Measurements from ENCODE around the gene NACC1.
"Not testable (repeated sequence)": the region's sequence is repeated elsewhere in the genome, so short reads cannot be mapped to it uniquely, and the experiment has no call there.

The NACC1 gene

DNA sequence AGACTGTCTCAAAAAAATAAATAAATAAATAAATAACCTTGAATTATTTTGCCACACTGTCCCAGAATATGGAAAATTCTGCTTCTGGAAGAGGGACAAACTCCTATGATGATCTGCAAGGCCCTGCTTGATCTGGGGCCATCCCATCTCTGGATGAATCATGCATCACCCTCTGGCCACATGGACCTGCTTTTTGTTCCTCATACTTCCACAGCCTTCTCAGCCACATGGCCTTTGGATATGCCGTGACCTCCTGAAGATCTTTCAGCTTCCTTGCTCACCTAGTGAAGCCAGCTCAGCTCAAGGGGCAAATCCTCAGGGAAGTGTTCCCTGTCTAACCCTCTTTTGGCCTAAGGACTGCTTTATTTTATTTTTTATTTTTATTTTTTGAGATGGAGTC, 42.5 kb downstream of the NACC1 start:
- in situ Hi-C loops (cut with MboI; ENCODE audit: low sequenced_read_pairs), result no loop called here

DNA sequence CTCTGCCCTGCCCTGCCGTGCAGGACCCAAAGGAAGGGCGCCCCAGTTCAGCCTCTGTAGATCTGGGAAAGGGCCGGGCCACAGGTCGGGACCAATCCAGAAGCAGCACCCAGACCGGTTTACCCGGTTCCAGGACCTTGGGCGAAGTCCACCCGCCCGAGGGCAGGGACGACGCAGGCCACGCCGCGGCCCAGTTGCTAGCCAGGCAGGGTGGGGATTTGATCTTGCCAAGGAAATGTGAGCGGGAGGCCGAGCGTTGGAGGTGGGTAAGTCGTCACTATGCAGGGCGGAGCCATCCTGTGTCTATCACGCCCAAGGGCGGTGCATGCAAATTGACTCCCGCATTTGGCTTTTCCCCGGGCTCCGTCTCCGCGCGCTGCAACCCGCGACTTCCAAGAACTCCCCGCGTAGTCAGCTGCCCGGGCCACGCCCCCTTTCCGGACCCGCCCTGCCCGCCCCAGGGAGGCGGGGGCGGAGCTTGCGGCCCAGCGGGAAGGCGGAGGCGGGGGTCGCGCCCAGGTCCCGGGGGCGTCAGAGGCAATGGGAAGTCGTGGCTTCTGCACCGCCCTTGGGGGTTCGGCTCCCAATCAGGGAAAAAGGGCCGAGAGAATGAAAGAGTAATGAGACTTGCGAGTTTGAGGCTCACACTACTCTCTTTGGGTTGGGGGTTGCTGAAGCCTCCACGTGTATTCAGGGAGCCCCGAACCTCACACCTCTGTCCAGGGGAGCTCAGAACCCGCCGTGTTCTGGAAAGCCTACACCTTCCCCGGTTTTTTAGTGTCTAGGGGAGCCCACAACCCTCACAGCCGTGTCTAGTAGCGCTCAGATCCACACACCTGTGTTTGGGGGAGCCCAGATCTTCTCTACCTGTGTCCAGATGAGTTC, 44.9 kb downstream of the NACC1 start:
- in situ Hi-C loops (cut with MboI; ENCODE audit: low sequenced_read_pairs), result no loop called here

DNA sequence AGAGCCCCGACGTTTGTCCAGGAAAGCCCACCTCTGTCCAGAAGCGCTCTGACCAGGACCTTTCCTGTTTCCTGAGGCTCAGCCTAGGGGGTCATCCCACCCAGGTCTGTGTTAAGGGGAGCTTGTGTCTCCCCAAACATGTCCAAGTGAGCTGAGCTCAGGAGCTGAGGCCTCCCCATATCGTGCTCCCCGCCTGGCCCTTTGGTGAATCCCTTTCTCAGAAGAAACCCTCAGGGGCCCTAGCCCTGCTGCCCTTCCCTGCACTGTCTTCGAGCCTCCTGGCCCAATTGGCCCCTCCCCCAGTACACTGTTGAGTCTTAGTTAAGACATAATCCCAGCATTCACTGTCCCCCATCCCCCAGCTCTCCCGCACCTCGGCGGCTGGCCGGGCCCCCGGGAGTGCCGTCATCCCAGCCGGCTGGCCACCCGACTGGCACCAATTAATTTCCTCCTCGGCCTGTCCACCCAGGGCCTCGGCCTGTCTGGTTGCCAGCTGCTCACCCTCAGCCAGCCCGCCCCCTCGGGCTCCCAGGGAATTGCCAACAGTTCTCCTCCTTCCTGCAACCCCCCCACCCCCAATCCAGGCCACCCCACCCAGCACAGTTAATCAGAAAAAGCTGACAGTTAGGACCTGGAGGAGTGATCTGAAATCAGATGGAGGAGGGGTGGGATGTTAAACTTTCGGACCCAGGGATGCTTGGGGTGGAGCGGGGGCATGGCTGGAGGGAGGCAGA, 45.7 kb downstream of the NACC1 start:
- in situ Hi-C loops (cut with MboI; ENCODE audit: low sequenced_read_pairs), result no loop called here

DNA sequence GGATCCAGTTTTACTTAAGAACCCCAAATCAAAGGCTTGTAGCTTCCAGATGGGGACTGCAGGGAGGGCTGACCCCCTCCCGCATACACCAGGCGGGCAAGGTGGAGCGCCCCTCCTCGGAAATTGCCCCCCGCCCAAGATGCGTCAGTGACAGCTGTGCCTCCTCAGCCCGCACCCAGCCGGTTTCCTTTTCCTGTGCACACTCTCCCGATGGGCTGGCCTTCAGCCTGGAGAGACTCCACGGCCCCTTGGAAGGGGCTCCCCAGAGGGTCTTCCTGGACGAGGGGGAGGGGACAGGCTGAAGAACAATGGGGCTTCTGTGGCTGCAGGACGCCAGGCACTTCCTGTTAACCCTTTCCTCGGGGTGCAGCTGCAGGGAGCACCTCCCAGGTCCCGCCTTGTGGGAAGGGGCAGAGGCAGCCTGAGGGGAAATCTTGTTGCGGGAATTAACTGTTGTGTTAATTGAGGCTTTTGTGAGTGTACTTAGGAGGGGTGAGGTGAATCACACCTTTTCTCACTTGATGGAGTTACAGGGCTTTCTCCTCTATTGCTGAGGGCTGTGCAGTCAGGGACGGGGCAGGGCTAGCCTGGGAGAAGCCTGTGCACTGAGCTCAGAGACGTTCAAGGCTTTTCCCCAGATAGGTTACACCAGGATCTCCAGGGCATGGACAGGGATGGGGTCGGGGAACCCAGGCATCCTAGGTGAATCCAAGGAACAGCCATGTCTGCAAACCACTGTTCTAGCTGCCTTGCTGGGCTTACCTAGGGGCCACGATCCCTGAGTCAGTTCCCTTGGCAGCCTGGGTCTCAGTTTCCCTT, 46.5 kb downstream of the NACC1 start:
- in situ Hi-C loops (cut with MboI; ENCODE audit: low sequenced_read_pairs), result no loop called here

DNA sequence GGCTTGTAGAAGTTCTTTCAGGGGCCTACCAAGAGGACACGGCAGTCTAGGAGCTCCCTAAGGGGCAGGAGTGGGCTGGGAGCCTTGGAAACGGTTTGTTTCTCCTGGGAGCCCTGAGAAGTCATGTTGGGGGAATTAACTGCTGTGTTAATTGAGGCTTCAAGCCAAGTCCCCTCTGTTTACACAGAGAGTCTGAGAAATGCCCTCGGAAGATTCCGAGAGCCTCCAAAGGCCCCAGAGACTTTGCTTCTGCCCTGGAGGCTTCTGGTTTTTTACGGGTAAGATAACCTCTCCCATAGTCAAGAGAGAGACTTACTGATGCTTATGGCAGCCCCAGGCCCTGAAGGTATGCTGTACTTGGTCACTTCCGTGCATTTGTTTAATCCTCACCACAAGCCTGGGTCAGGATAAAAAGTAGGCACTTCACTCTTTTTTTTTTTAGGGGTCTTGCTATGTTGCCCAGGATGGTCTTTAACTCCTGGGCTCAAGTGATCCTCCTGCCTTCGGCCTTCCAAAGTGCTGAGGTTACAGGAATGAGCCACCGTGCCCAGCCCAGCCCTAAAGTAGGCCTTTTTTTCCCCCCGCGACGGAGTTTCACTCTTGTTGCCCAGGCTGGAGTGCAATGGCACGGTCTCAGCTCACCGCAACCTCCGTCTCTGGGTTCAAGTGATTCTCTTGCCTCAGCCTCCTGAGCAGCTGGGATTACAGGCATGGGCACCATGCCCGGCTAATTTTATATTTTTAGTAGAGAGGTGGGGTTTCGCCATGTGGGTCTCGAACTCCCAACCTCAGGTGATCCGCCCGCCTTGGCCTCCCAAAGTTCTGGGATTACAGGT, 47.3 kb downstream of the NACC1 start:
- in situ Hi-C loops (cut with MboI; ENCODE audit: low sequenced_read_pairs), result no loop called here

DNA sequence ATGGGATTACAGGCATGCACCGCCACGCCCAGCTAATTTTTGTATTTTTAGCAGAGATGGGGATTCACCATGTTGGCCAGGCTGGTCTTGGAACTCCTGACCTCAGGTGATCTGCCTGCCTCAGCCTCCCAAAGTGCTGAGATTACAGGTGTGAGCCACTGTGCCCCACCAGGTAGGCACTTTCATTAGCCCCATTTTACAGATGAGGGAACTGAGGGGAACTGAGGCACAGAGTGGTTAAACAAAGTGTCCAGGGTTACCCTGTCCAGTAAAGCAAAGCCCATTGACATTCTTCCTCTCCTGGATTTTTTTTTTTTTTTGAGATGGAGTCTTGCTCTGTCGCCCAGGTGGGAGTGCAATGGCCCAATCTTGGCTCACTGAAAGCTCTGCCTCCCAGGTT, 48.1 kb downstream of the NACC1 start:
- in situ Hi-C loops (cut with MboI; ENCODE audit: low sequenced_read_pairs), result not testable (repeated sequence)

DNA sequence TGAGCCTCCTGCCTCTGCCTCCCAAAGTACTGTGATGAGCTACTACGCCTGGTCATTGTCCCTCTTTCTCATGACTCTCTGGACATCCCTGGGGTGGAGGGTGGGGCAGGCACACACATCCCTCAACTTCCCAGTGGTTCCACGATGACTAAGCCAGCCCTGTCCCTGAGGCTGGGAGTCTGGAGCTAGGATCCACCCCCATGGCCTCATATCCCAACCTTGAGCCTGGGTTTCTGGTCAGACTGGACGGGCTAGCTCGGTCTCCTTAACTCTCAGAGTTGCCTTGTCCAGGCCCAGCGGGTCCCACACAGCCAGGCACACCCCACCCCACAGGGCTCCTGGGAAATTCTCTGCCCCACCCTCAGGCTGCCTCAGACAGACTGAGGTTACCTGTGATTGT, 51.7 kb downstream of the NACC1 start:
- in situ Hi-C loops (cut with MboI; ENCODE audit: low sequenced_read_pairs), result no loop called here

DNA sequence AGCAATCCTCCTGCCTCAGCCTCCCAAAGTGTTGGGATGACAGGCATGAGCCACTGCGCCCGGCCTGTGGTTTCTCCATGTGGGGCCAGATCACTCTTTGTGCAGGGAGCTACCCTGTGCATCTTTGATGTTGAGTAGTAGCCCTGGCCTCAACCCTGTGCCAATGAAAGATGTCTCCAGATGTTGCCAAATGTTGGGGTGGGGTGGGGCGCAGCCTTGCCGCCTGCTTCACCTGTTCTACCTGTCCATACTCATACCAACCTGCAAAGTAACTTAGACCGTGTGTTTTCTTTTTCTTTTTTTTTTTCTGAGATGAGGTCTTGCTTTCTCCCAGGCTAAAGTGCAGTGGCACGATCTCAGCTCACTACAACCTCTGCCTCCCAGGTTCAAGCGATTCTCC, 53.1 kb downstream of the NACC1 start:
- in situ Hi-C loops (cut with MboI; ENCODE audit: low sequenced_read_pairs), result no loop called here

DNA sequence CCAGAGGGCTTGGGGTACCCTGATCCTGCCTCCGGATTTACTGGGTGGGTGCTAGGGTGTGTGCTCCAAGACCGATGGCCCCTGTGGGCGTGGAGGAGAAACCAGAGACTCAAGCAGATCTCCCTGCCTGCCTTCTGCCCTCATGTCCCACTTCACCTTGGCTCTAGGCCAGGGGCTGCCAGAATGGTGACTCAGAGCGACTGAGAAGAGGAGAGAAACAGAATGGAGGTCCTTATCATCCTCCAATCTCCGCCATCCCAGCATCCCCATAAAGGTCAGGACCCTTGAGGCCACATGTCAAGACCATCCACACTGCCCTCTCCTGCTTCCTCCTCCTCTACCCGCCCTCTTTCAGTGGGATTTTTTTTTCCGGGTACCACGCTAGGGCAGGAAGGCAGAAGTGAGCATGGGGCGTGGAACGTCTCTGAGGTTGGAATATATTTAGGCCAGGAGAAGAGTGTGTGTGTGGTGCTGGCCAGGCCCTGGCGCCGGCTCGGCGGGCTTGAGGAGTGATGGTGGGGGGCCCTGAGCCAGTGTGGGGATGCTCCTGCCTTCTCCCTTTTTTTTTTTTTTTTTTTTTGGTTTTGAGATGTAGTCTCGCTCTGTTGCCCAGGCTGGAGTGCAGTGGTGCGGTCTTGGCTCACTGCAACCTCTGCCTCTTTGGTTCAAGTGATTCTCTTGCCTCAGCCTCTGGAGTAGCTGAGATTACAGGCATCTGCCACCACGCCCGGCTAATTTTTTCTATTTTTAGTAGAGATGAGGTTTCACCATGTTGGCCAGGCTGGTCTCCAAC, 54.5 kb downstream of the NACC1 start:
- in situ Hi-C loops (cut with MboI; ENCODE audit: low sequenced_read_pairs), result no loop called here

DNA sequence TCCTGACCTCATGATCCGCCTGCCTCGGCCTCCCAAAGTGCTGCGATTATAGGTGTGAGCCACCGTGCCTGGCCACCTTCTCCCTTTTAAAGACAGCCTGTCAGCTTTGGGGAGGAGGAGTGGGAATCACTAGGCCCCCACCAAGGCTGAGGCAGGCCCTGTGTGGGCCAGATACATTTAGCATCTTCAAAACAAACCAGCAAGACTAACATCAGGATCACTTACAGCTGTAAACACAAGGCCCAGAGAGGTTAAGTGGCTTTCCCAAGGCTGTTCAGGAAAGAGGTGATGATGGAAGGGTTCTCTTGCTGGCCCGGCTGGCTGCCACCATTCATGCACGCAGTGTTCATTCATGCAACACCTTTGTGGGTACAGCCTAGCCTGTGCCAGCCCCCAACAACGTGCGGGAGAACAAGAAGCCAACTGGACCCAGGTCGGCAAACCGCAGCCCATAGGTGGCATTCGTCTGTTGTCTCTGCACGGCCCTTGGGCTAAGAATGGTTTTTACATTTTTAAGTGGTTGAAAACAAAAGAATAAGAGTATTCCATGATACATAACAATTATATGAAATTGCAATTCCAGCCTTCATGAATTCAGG, 55.2 kb downstream of the NACC1 start:
- in situ Hi-C loops (cut with MboI; ENCODE audit: low sequenced_read_pairs), result no loop called here

DNA sequence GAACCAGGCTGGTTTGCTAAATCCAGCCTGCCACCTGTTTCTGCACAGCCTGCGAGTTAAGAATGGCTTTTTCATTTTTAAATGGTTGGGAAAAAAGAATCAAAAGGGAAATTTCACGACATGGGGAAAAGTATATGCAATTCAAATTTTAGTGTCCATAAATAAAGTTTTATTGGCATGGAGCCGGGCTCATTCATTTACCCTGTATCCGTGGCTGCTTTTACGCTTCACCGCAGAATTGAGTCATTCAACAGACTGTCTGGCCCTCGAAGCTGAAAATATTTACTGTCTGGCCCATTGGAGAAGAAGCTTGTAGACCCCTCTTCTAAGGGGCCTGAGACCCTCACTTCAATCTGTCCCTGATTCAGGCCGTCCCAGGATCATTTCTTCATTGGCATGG, 58.3 kb downstream of the NACC1 start:
- in situ Hi-C loops (cut with MboI; ENCODE audit: low sequenced_read_pairs), result no loop called here

DNA sequence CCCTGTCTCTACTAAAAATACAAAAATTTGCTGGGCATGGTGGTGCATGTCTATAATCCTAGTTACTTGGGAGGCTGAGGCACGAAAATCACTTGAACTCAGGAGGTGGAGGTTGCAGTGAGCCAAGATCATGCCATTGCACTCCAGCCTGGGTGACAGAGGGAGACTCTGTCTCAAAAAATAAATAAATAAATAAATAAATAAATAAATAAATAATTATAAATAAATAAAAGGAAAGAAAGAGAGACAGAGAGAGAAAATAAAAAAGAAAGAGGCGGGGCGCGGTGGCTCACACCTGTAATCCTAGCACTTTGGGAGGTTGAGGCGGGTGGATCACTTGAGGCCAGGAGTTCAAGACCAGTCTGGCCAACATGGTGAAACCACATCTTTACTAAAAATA, 59.5 kb downstream of the NACC1 start:
- in situ Hi-C loops (cut with MboI; ENCODE audit: low sequenced_read_pairs), result not testable (repeated sequence)

DNA sequence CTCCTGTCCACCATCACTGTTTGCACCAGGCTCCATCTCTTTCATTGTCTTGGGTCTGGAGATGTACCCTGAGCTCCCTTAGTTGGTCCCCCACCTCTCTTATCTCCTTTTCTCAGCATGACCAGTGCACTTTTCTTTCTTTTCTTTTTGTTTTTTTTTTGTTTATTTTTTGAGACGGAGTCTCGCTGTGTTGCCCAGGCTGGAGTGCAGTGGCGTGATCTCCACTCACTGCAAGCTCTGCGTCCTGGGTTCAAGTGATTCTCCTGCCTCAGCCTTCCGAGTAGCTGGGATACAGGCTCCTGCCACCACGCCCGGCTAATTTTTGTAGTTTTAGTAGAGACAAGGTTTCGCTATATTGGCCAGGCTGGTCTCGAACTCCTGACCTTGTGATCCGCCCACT, 60.2 kb downstream of the NACC1 start:
- in situ Hi-C loops (cut with MboI; ENCODE audit: low sequenced_read_pairs), result not testable (repeated sequence)

DNA sequence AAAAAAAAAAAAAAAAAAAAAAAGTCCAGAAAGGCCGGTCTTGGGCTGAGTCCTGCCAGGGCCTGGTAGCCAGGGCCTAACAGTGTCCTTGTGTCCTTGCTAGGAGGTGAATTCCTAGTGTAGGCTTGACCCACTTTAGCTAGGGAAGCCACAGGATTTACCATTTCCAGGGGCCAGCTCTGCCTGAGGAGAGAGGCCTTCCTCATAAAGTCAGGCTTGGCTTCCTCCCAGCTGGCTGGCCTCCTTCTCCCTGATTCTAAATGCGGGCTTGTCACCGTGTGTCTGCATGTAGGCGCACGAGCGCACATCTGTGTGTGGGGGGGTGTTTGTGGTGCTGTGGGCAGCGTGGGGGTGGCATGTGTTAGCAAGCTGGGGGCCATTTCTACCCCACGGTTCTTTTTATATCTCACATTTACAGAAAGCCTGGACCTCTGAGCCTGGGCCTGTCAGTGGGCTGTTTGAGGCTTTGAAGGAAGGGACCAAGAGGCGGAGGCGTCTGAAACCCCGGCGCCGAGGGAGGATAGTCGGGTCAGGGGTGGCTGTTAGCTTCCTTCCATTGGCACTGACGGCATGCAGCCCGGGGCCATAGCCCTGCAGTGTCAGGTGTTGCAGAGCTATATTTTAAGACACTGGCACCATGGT, 63.8 kb downstream of the NACC1 start:
- in situ Hi-C loops (cut with MboI; ENCODE audit: low sequenced_read_pairs), result no loop called here

DNA sequence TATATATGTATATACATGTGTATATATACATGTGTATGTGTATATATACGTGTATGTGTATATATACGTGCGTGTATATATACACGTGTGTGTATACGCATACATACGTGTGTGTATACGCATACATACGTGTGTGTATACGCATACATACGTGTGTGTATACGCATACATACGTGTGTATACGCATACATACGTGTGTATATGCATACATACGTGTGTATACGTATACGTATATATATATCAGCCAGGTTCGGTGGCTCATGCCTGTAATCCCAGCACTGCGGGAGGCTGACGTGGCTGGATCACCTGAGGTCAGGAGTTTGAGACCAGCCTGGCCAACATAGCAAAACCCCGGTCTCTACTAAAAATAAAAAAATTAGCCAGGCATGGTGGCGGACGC, 66.9 kb downstream of the NACC1 start:
- in situ Hi-C loops (cut with MboI; ENCODE audit: low sequenced_read_pairs), result not testable (repeated sequence)

DNA sequence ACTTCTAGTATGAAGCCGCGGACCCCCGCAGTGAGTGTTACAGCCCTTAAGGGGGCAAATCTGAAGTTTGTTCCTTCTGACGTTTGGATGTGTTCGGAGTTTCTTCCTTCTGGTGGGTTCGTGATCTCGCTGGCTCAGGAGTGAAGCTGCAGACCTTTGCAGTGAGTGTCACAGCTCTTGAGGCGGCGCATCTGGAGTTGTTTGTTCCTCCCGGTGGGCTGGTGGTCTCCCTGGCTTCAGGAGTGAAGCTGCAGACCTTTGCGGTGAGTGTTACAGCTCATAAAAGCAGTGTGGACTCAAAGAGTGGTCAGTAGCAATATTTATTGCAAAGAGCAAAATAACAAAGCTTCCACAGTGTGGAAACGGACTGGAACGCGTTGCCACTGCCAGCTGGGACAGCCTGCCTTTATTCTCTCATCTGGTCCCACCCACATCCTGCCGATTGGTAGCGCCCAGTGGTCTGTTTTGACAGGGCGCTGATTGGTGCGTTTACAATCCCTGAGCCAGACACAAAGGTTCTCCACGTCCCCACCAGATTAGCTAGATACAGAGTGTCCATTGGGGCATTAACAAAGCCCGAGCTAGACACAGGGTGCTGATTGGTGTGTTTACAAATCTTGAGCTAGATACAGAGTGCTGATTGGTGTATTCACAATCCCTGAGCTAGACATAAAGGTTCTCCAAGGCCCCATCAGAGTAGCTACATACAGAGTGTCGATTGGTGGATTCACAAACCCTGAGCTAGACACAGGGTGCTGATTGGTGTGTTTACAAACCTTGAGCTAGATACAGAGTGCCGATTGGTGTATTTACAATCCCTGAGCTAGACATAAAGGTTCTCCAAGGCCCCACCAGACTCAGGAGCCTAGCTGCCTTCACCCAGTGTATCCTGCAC, 67.9 kb downstream of the NACC1 start:
- in situ Hi-C loops (cut with MboI; ENCODE audit: low sequenced_read_pairs), result not testable (repeated sequence)

DNA sequence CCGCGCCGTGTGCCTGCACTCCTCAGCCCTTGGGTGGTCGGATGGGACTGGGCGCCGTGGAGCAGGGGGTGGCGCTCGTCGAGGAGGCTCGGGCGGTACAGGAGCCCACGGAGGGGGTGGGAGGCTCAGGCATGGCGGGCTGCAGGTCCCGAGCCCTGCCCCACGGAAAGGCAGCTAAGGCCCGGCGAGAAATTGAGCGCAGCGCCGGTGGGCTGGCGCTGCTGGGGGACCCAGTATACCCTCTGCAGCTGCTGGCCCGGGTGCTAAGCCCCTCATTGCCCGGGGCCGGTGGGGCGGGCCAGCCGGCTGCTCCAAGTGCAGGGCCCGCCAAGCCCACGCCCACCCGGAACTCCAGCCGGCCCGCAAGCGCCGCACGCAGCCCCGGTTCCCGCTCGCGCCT, 68.6 kb downstream of the NACC1 start:
- in situ Hi-C loops (cut with MboI; ENCODE audit: low sequenced_read_pairs), result not testable (repeated sequence)

DNA sequence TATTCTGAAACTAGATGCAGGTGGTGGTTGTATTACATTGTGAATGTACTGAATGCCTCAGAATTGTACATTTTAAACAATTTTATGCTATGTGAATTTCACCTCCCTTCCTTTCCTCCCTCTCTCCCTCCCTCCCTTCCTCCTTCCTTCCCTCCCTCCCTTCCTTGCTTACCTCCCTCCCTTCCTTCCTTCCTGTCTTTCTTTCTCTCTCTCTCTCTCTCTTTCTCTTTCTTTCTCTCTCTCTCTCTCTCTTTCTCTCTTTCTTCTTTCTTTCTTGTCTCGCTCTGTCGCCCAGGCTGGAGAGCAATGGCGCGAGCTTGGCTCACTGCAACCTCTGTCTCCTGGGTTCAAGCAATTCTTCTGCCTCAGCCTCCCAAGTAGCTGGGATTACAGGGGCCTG, 69.4 kb downstream of the NACC1 start:
- in situ Hi-C loops (cut with MboI; ENCODE audit: low sequenced_read_pairs), result no loop called here
